DOHH2 (cell line): ENCODE measurements around the gene UBTD2.
A peak's percentile ranks its signal among the peaks of the same experiment; 100 is the strongest.
"Not testable (repeated sequence)": the region's sequence is repeated elsewhere in the genome, so short reads cannot be mapped to it uniquely, and the experiment has no call there.

Source experiments
- H3F3A ChIP-seq: fragments of 200-600 bp; sonication (generic), shearing (Covaris generic); 2 replicates; pipeline ENCODE4 v1.6.0; 2016; ENCODE audit warnings: antibody characterized with exemption, mild to moderate bottlenecking; ENCODE audit not compliant: control insufficient read depth, insufficient read depth
- H3K27ac ChIP-seq: fragments of 200-600 bp; sonication (generic); 2 replicates; pipeline ENCODE4 v1.5.1; 2014; ENCODE audit warnings: low read depth, mild to moderate bottlenecking, low read length, moderate library complexity
- H3K27me3 ChIP-seq: fragments of 200-600 bp; sonication (generic); 2 replicates; pipeline ENCODE4 v1.6.1; 2014; ENCODE audit warnings: mild to moderate bottlenecking, low read length, mixed read lengths; ENCODE audit not compliant: control insufficient read depth
- H3K36me3 ChIP-seq: fragments of 200-600 bp; sonication (generic); 2 replicates; pipeline ENCODE4 v1.6.1; 2014; ENCODE audit warnings: mild to moderate bottlenecking, low read length, moderate library complexity, mixed read lengths; ENCODE audit not compliant: control insufficient read depth
- H3K4me1 ChIP-seq: fragments of 200-600 bp; sonication (generic); 2 replicates; pipeline ENCODE4 v1.6.1; 2014; ENCODE audit warnings: mild to moderate bottlenecking, low read length, mixed read lengths; ENCODE audit not compliant: control insufficient read depth
- H3K4me2 ChIP-seq: fragments of 200-600 bp; sonication (generic); 2 replicates; pipeline ENCODE4 v1.6.0; 2014; ENCODE audit warnings: mild to moderate bottlenecking, low read length, moderate library complexity
- H3K4me3 ChIP-seq: fragments of 200-600 bp; sonication (generic); 2 replicates; pipeline ENCODE4 v1.5.1; 2014; ENCODE audit warnings: mild to moderate bottlenecking, low read length, mixed read lengths
- H3K79me2 ChIP-seq: fragments of 200-600 bp; sonication (generic); 2 replicates; pipeline ENCODE4 v1.6.1; 2014; ENCODE audit warnings: mild to moderate bottlenecking, low read length, mixed read lengths; ENCODE audit not compliant: control insufficient read depth
- H3K9me2 ChIP-seq: fragments of 200-600 bp; sonication (generic); replicated peaks from 2 replicates; pipeline ENCODE4 v1.6.1; 2014; ENCODE audit warnings: mild to moderate bottlenecking, low read length, mixed read lengths; ENCODE audit not compliant: control insufficient read depth
- H3K9me3 ChIP-seq: fragments of 200-600 bp; sonication (generic); 2 replicates; pipeline ENCODE4 v1.6.1; 2014; ENCODE audit warnings: antibody characterized with exemption, low read length, mixed read lengths; ENCODE audit not compliant: control insufficient read depth, insufficient read depth
- H4K20me1 ChIP-seq: fragments of 200-600 bp; sonication (generic); 2 replicates; pipeline ENCODE4 v1.6.0; 2014; ENCODE audit warnings: low read depth, mild to moderate bottlenecking, antibody characterized with exemption, low read length, moderate library complexity; ENCODE audit not compliant: control insufficient read depth, insufficient read depth
- CTCF ChIP-seq: fragments of 200-600 bp; sonication (generic); IDR thresholded peaks from one replicate; pipeline ENCODE4 v1.5.1; 2014; ENCODE audit warnings: antibody characterized with exemption, mild to moderate bottlenecking, low read depth, low read length; ENCODE audit not compliant: poor library complexity, severe bottlenecking
- EZH2phosphoT487 ChIP-seq: fragments of 200-600 bp; sonication (generic); IDR thresholded peaks from 2 replicates; pipeline ENCODE4 v1.6.1; 2017; ENCODE audit warnings: borderline replicate concordance, mild to moderate bottlenecking, antibody characterized with exemption, low read length, moderate library complexity, mixed read lengths

The UBTD2 gene

GRCh38 chr5:172293054-172293744 is 9.6 kb upstream of the UBTD2 start:
- no peaks in the 10 kb centered on the region for H4K20me1 ChIP-seq
- no peak overlapping the region for H3K27ac ChIP-seq
- H3K27me3 ChIP-seq = peaks cover 13% of the 10 kb centered on the region; the same call in 1 of the 2 replicates
- no peak overlapping the region for H3K4me3 ChIP-seq
- H3K4me1 ChIP-seq = peaks cover 21% of the 10 kb centered on the region
- 0 out of 2 replicates have a peak overlapping the region, but pooled peaks have one; percentile 11 for H3K4me2 ChIP-seq
- no peaks in the 10 kb centered on the region for H3K9me3 ChIP-seq
- H3F3A ChIP-seq = no peaks in the 10 kb centered on the region
- no peaks in the 10 kb centered on the region for H3K36me3 ChIP-seq
- no peaks in the 10 kb centered on the region for H3K9me2 ChIP-seq
- peak; percentile 84 for TF ChIP-seq CTCF
- TF ChIP-seq EZH2phosphoT487 = no peak
- H3K79me2 ChIP-seq = no peaks in the 10 kb centered on the region

GRCh38 chr5:172291837-172292236 is 8.3 kb upstream of the UBTD2 start:
- Histone ChIP-seq H3K4me1 (peaks cover 26% of the 10 kb centered on the region), H3K4me2 (peak overlapping the region; percentile 39), H3K27me3 (peaks cover 13% of the 10 kb centered on the region; the same call in 1 of the 2 replicates)
- H3K9me2 ChIP-seq, H4K20me1 ChIP-seq, H3K36me3 ChIP-seq, H3K27ac ChIP-seq, H3K4me3 ChIP-seq, H3K79me2 ChIP-seq, H3K9me3 ChIP-seq, H3F3A ChIP-seq: not testable (repeated sequence)

- no peak overlapping the region for H3K27ac ChIP-seq
- H3K9me2 ChIP-seq = no peaks in the 10 kb centered on the region
- no peaks in the 10 kb centered on the region for H4K20me1 ChIP-seq
- H3K79me2 ChIP-seq = no peaks in the 10 kb centered on the region; the same call in 1 of the 2 replicates
- H3K4me3 ChIP-seq = no peak overlapping the region
- TF ChIP-seq EZH2phosphoT487 (no peak), CTCF (no peak)
- H3K4me2 ChIP-seq = no peak overlapping the region
- H3K9me3 ChIP-seq = no peaks in the 10 kb centered on the region
- H3K27me3 ChIP-seq = no peaks in the 10 kb centered on the region
- H3K4me1 ChIP-seq = peaks cover 47% of the 10 kb centered on the region
- H3K36me3 ChIP-seq = no peaks in the 10 kb centered on the region
- H3F3A ChIP-seq = peaks cover 10% of the 10 kb centered on the region
Observed at GRCh38 chr5:172288465-172288864, 4.9 kb upstream of the UBTD2 start.

GRCh38 chr5:172287140-172287539 is 3.6 kb upstream of the UBTD2 start:
- peaks cover 10% of the 10 kb centered on the region for H3F3A ChIP-seq
- H3K4me2 ChIP-seq = peak overlapping the region; percentile 17
- H3K9me2 ChIP-seq, H3K36me3 ChIP-seq, H3K4me3 ChIP-seq, H3K27me3 ChIP-seq, H4K20me1 ChIP-seq, H3K9me3 ChIP-seq: not testable (repeated sequence)
- peak overlapping the region; percentile 43 for H3K27ac ChIP-seq
- peaks cover 13% of the 10 kb centered on the region for H3K79me2 ChIP-seq
- H3K4me1 ChIP-seq = peaks cover 39% of the 10 kb centered on the region
